Ovary (tissue), 10 donors: ENCODE measurements around the gene SALL4. TPM values are rescaled to one million over a fixed set of nuclear protein-coding genes. Genes with fewer than 3 reads are reported as not detected.

ENCODE experiments used
- DNase-seq, 5 donors: peaks; one replicate each; pipeline ENCODE4 v3.0.0-alpha.2; 2019 to 2020
- H3K27ac ChIP-seq, 2 donors: fragments of 200-600 bp; one replicate each; pipeline versions ENCODE4 v1.5.1 to v1.8.0; 2019 to 2022
- H3K27me3 ChIP-seq: fragments of 200-600 bp; one replicate; pipeline ENCODE4 v1.8.0; 2022
- H3K36me3 ChIP-seq: fragments of 200-600 bp; sonication (generic); one replicate; pipeline ENCODE4 v1.5.1; 2019
- H3K4me1 ChIP-seq: one replicate; pipeline ENCODE4 v1.8.1; 2013; ENCODE audit warnings: mild to moderate bottlenecking, moderate library complexity; ENCODE audit not compliant: insufficient read depth
- H3K4me3 ChIP-seq: fragments of 200-600 bp; sonication (generic); one replicate; pipeline ENCODE4 v1.5.1; 2017
- H3K9me3 ChIP-seq, 2 donors: fragments of 200-600 bp in 1 of 2; sonication (generic) in 1 of 2; one replicate each; pipeline versions ENCODE4 v1.5.1 to v1.8.1; 2013 to 2019; ENCODE audit warnings: mild to moderate bottlenecking in 1 of 2, moderate library complexity in 1 of 2
- EP300 ChIP-seq: sonication (generic); formaldehyde crosslinking; IDR thresholded peaks from one replicate; pipeline ENCODE4 v1.6.1; 2017; ENCODE audit warnings: antibody characterized with exemption
- POLR2A ChIP-seq: fragments of 450-650 bp; IDR thresholded peaks from one replicate; pipeline ENCODE4 v1.6.1; 2017; ENCODE audit warnings: antibody characterized with exemption, mild to moderate bottlenecking, moderate library complexity
- WGBS, 3 donors: extraction: QIAGEN DNeasy Blood & Tissue Kit in 1 of 3; methylation state at CpG; one replicate each; pipeline versions ENCODE4 v1.1.5 to v1.1.7; 2013 to 2017; 5-methylcytosine and 5-hydroxymethylcytosine counted together
- intact Hi-C, 4 donors: fragments of 100-400 bp; cut with DNase I; formaldehyde crosslinking; loops; one replicate each; pipeline versions ENCODE4 v1.11.0 to v1.15.1; 2022 to 2023
- long read RNA-seq, 3 donors: library from polyadenylated mRNA in 2 of 3; unstranded in 2 of 3; transcript quantifications; one replicate each; pipeline ENCODE4 v2.0.0 and lab custom pipeline, GENCODE V29; 2021 to 2026
- polyA plus RNA-seq, 2 donors: library from polyadenylated mRNA; stranded (reverse); fragments of 200-250 nt in 1 of 2; fragments of 350-450 nt in 1 of 2; fragmentation: Illumina TruSeq in 1 of 2; extraction: RNeasy Lipid Tissue Mini Kit (QIAGEN cat#74804) in 1 of 2; gene quantifications; one replicate each; pipeline ENCODE4 v1.2.3, GENCODE V29; 2013 to 2014
- total RNA-seq, 7 donors: library from RNA; depleted of rRNA in 2 of 7; stranded (reverse); fragments of >200 nt in 2 of 7; fragmentation: NEBNext Ultra II Directional in 3 of 7; extraction: Animal tissue kit (Norgen Biotek cat#: 25700) in 3 of 7; gene quantifications; one replicate each; pipeline versions ENCODE4 v1.1.0 to v1.2.4, GENCODE V29; 2016 to 2023
- TF ChIP-seq, protein P1 (sequence below), 3 donors: fragments of 450-650 bp in 2 of 3; fragments of 200-600 bp in 1 of 3; IDR thresholded peaks; one replicate each; pipeline versions ENCODE4 v1.5.1 to v1.8.0; 2016 to 2022; ENCODE audit warnings: antibody characterized with exemption in 3 of 3, mild to moderate bottlenecking in 1 of 3
- donor health status: DM: no; HTN: no; CAD: no; lungs with moderate emphysema.
- donor health status: DM: no; HTN: no; CAD: no.
- donor health status: Bipolar disorder and iron deficiency.
- donor health status: DM: yes; HTN: yes; CAD: no.
- donor health status: DM: no; HTN: no; CAD: no.
- donor health status: DM: yes; HTN: yes; CAD: no.

Gene SALL4
- under 1 TPM in 4 of 7 donors, not detected in 3; 0.27 to 0.57 (median 0.32) TPM for total RNA-seq
- under 1 TPM; 0.03 to 0.15 TPM for polyA plus RNA-seq
- long read RNA-seq, donor 1 = 0 reads
- long read RNA-seq, donor 2, partial matches to known transcripts = 0 of 1 reads
- long read RNA-seq, donor 2, other reads (novel, unspliced or antisense) = 0 of 1 reads
- long read RNA-seq, donor 3 = 0 reads

DNA sequence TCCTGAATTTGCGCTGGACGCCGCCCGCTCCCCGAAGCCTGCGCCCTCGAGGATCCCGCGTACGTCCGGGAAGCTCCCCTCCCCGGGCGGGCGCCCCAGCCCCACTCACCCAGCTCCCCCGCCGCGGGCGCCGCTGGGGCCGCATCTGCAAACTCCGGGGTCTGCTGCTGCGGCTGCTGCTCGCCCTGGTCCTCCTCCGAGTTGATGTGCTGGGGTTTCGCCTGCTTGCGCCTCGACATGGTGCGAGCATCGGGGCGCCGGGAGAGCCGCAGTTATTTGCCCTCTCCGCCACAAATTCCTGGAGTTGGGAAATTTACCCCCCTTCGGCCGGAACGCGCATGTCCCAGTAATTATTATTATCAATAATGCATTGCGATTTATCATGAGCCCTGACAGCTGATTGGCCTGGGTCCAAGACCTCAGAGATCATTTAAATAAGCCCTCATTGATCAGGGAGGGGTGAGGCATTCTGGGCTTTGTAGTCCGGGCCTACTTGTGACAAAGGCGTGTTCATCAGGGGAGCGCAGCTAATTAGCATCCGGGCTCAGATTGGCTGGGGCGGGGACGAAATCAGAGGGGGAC, at the start of gene SALL4:
SALL4 (minus strand) TSS at position 352 of the 582 bp plus-strand sequence; CDS start at position 239, 113 bp downstream.
- 13 to 26% (median 17%) methylated on average over 42 to 44 of the region's 44 CpGs for WGBS, 3 donors
- DNase-seq = no peak
- H3K36me3 ChIP-seq = no peaks in the 10 kb centered on the region
- H3K4me3 ChIP-seq = no peak within 1 kb of the TSS
- H3K9me3 ChIP-seq = no peaks in the 10 kb centered on the region
- peaks cover 5% of the 10 kb centered on the region for H3K4me1 ChIP-seq
- H3K27me3 ChIP-seq = no peaks in the 10 kb centered on the region
- H3K27ac ChIP-seq = no peak within 1 kb of the TSS
- TF ChIP-seq EP300 (no peak), POLR2A (no peak)
- TF ChIP-seq, protein P1, sequence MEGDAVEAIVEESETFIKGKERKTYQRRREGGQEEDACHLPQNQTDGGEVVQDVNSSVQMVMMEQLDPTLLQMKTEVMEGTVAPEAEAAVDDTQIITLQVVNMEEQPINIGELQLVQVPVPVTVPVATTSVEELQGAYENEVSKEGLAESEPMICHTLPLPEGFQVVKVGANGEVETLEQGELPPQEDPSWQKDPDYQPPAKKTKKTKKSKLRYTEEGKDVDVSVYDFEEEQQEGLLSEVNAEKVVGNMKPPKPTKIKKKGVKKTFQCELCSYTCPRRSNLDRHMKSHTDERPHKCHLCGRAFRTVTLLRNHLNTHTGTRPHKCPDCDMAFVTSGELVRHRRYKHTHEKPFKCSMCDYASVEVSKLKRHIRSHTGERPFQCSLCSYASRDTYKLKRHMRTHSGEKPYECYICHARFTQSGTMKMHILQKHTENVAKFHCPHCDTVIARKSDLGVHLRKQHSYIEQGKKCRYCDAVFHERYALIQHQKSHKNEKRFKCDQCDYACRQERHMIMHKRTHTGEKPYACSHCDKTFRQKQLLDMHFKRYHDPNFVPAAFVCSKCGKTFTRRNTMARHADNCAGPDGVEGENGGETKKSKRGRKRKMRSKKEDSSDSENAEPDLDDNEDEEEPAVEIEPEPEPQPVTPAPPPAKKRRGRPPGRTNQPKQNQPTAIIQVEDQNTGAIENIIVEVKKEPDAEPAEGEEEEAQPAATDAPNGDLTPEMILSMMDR (IDR thresholded peaks at IDR 0.05) = no peak
- intact Hi-C loops = loop anchor here in 1 of 4 donors (10.0 kb wide), 1 partner anchor 283 kb away; no protein-coding TSS in a partner anchor

DNA sequence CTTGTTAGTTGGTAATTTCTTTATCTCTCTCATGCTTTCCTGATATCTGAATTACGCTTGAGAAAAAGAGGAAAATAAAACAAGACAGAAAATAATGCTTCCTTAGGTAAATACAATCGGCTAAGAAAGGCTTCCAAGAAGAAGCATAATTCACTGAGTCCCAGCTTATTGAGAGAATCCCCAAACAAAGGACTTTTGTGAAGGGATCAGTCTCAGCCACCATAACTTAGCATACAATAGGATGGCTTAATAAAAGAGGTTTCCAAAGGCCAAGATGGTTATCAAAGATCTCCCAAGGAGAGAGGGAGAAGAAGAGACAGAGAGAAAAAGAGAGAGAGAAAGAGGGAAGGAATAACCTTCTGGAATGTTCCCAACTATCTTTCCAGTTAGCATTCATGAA, 46.0 kb upstream of the SALL4 start:
- Histone ChIP-seq H3K4me1 (no peaks in the 10 kb centered on the region), H3K4me3 (no peak overlapping the region), H3K9me3 (no peaks in the 10 kb centered on the region), H3K36me3 (no peaks in the 10 kb centered on the region), H3K27ac (no peak overlapping the region), H3K27me3 (no peaks in the 10 kb centered on the region)
- TF ChIP-seq, protein P1 (IDR thresholded peaks at IDR 0.05) = no peak
- TF ChIP-seq POLR2A (no peak), EP300 (no peak)
- 12 to 42% (median 26%) methylated on average over 2 of the region's 2 CpGs for WGBS, 3 donors
- no peak for DNase-seq
- intact Hi-C loops = no loop called here

DNA sequence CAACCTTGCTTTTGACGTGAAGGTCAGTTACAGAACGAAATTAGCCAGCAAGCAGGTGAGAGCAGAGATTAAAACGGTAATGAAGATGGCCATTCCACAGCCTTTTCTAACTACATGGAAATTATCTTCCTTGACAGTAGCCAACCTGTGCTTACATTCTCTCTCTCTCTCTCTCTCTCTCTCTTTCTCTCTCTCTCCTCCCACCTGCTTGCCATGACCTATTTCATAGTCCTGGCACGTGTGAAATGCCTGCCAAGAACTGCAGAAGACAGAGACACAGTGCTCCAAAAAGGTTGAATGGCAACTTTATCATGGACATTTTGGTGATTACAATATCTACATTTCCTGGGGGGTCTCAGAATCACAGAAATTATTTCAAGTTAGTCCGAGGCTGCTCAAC, 38.5 kb upstream of the SALL4 start:
- intact Hi-C loops = no loop called here
- TF ChIP-seq EP300 = no peak
- TF ChIP-seq, protein P1 (IDR thresholded peaks at IDR 0.05) = no peak
- no peak for TF ChIP-seq POLR2A
- no peaks in the 10 kb centered on the region for H3K27me3 ChIP-seq
- 29 to 41% (median 33%) methylated on average over 5 of the region's 5 CpGs for WGBS, 3 donors
- no peak overlapping the region for H3K27ac ChIP-seq
- no peak for DNase-seq
- H3K4me1 ChIP-seq = no peaks in the 10 kb centered on the region
- H3K9me3 ChIP-seq = no peaks in the 10 kb centered on the region
- H3K36me3 ChIP-seq = no peaks in the 10 kb centered on the region
- no peak overlapping the region for H3K4me3 ChIP-seq

DNA sequence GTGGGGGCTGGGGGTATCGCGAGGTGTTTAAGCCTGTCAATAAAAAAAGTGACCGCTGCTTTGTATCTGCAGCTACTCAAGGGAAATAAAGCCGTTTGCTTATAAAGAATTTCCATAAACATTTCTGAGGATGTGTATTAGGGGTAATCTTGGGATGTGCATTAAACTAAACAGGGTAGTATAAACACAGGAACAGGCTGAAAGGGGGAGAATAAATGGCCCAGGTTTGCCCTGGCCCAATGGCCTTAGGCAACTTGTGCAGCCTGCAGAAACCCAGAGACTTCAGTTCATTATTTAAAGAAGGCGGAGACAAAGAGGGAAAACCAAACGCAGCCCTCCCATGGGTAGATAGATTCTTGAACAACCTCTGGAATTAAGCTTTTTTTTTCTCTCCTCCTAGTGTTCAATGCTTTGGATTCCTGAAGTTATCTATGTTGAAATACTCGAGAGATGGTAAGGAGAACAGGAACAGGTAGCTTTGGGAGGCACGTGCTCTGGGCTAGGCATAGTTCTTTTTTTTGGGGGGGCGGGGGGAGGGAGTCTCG, 35.6 kb upstream of the SALL4 start:
- no peak for DNase-seq
- H3K27me3 ChIP-seq = no peaks in the 10 kb centered on the region
- H3K27ac ChIP-seq = no peak overlapping the region
- 45 to 61% (median 50%) methylated on average over 10 of the region's 10 CpGs for WGBS, 3 donors
- TF ChIP-seq POLR2A (no peak), EP300 (no peak)
- TF ChIP-seq, protein P1 (IDR thresholded peaks at IDR 0.05) = no peak
- no peaks in the 10 kb centered on the region for H3K9me3 ChIP-seq
- intact Hi-C loops = loop anchor here in 1 of 4 donors (1.0 kb wide), 1 partner anchor 28 kb away; no protein-coding TSS in a partner anchor
- no peak overlapping the region for H3K4me3 ChIP-seq
- H3K36me3 ChIP-seq = no peaks in the 10 kb centered on the region
- no peaks in the 10 kb centered on the region for H3K4me1 ChIP-seq
